Tracheal epithelial cell (primary cell): Measurements from ENCODE around the gene KLRF2. TPM values are rescaled to one million over a fixed set of nuclear protein-coding genes. Genes with fewer than 3 reads are reported as not detected.

ENCODE experiments used
- total RNA-seq: library from RNA; depleted of rRNA; stranded (reverse); fragments of >200 nt; gene quantifications from 2 replicates; pipeline ENCODE4 v1.2.1, GENCODE V29; 2014

Gene KLRF2, protein sequence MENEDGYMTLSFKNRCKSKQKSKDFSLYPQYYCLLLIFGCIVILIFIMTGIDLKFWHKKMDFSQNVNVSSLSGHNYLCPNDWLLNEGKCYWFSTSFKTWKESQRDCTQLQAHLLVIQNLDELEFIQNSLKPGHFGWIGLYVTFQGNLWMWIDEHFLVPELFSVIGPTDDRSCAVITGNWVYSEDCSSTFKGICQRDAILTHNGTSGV
- not detected in 2 replicates for total RNA-seq

GRCh38 chr12:9881246-9881645 is at the start of gene KLRF2:
Gene KLRF2 (plus strand): TSS chr12:9881489. CDS start chr12:9881596, 107 bp downstream.

DNA sequence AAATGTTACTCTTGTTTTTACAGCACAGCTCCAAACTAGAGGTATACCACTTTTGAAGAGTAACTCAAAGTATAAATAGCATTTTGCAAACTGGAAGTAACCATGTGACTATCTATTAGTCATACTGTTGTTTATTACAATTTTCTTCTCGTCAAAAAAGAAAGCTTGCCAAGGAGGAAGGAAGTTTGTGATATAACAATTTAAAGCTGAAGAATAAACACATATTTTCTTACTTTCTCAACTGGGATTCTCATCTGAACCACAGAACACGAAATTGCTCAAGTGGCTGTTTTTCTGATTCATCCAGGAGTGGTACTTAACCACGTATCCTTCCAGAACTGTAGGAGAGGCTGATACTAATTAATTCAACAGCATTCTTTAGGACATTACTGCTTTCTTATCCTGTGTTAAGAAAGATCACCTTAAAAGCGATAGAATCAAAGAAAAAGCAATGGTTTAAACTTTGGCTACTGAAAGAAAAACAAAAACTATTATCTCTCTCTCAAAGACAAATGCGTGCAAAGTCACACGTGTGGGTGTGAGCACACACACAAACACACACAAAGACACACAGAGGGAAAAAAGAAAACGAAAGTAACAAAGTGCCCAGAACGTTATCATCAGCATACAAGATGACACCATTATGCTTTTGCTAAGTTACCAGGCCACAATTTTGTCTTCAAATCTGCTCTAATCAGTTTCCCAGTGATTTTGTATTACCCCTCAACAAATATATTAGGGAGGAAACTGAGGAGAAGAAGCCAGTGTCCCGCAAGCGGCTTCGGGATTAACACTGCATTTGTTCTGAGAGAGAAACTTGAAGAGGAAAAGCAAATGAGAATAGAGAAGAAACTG is 11.8 kb upstream of the KLRF2 start, which contains the start of gene CLEC2B:
CLEC2B (minus strand) TSS at position 48 of the 855 bp plus-strand sequence.

DNA sequence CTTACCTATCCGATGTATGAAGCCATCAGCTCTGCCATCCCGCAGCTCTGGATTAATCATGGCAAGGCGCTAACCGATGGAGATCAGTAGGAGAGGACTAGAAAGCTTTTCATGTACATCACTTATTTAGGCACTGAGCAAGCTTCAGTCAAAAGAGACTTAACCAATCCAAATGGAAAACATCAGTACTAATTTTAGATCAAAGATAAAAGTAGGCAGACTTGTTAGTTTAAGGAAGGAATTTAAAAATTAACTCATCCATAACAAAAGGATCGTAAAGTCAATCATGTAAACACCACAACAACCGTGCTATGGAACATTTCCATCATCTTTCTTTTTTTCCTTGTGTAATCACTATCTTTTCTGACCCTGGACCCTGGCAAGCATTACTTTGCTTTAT is 51.0 kb downstream of the KLRF2 start, which contains the start of gene CLEC2A:
CLEC2A (minus strand) TSS at position 101 of the 400 bp plus-strand sequence; CDS start at position 60, 41 bp downstream.

Other genes starting within 250 kb of the KLRF2 start
- gene CLEC2D, start 211.8 kb upstream of the KLRF2 start, total RNA-seq = 1.4 and 4.0 TPM in 2 replicates
- gene CLECL1, start 148.4 kb upstream of the KLRF2 start, total RNA-seq = not detected in 2 replicates
- gene CD69, start 120.6 kb upstream of the KLRF2 start, total RNA-seq = 0.48 TPM in 1 of 2 replicates, not detected in the other
- 0.48 TPM in 1 of 2 replicates, not detected in the other for gene KLRF1, start 54.0 kb upstream of the KLRF2 start, total RNA-seq
- gene CLEC2B, start 12.1 kb upstream of the KLRF2 start, total RNA-seq = 4.1 and 11.9 TPM in 2 replicates
- gene CLEC2A, start 50.9 kb downstream of the KLRF2 start, total RNA-seq = not detected in 2 replicates
- gene CLEC12A, start 89.9 kb downstream of the KLRF2 start, total RNA-seq = not detected in 2 replicates
- gene CLEC1B, start 117.6 kb downstream of the KLRF2 start, total RNA-seq = not detected in 2 replicates
- not detected in 2 replicates for gene CLEC12B, start 129.1 kb downstream of the KLRF2 start, total RNA-seq
- gene CLEC9A, start 149.2 kb downstream of the KLRF2 start, total RNA-seq = not detected in 2 replicates
- gene CLEC1A, start 217.5 kb downstream of the KLRF2 start, total RNA-seq = under 0.01 TPM in 1 of 2 replicates, not detected in the other
- 0.48 TPM in 1 of 2 replicates, not detected in the other for gene CLEC7A, start 248.7 kb downstream of the KLRF2 start, total RNA-seq